Ascending aorta (tissue), 2 donors: ENCODE data around the gene HIC2. TPM values are rescaled to one million over a fixed set of nuclear protein-coding genes. Genes with fewer than 3 reads are reported as not detected.
"Not testable (repeated sequence)": the region's sequence is repeated elsewhere in the genome, so short reads cannot be mapped to it uniquely, and the experiment has no call there.

Experiments
- DNase-seq, 2 donors: peaks; one replicate each; pipeline ENCODE4 v3.0.0-alpha.2; 2019; ENCODE audit warnings: low spot score in 2 of 2
- H3K27ac ChIP-seq, 2 donors: fragments of 200-600 bp; sonication (generic); one replicate each; pipeline ENCODE4 v1.5.1; 2016 to 2017; ENCODE audit warnings: mild to moderate bottlenecking in 1 of 2
- H3K27me3 ChIP-seq: fragments of 200-600 bp; sonication (generic); one replicate; pipeline ENCODE4 v1.5.1; 2017
- H3K36me3 ChIP-seq, 2 donors: fragments of 200-600 bp; sonication (generic); one replicate each; pipeline ENCODE4 v1.5.1; 2016
- H3K4me1 ChIP-seq, 2 donors: fragments of 200-600 bp; sonication (generic); one replicate each; pipeline ENCODE4 v1.5.1; 2016 to 2017; ENCODE audit warnings: mild to moderate bottlenecking in 1 of 2
- H3K4me3 ChIP-seq, 2 donors: fragments of 200-600 bp; sonication (generic); one replicate each; pipeline ENCODE4 v1.5.1; 2016 to 2017; ENCODE audit warnings: mild to moderate bottlenecking in 1 of 2
- H3K9me3 ChIP-seq, 2 donors: fragments of 200-600 bp; sonication (generic); one replicate each; pipeline ENCODE4 v1.5.1; 2016
- intact Hi-C: fragments of 100-400 bp; cut with DNase I; formaldehyde crosslinking; loops from one replicate; pipeline ENCODE4 v1.15.1; 2023
- total RNA-seq: library from RNA; depleted of rRNA; stranded (reverse); fragments of >200 nt; gene quantifications from one replicate; pipeline ENCODE4 v1.1.0, GENCODE V29; 2016

The HIC2 gene
- total RNA-seq, 1 donor from 2014 or later, result 8.2 TPM

DNA sequence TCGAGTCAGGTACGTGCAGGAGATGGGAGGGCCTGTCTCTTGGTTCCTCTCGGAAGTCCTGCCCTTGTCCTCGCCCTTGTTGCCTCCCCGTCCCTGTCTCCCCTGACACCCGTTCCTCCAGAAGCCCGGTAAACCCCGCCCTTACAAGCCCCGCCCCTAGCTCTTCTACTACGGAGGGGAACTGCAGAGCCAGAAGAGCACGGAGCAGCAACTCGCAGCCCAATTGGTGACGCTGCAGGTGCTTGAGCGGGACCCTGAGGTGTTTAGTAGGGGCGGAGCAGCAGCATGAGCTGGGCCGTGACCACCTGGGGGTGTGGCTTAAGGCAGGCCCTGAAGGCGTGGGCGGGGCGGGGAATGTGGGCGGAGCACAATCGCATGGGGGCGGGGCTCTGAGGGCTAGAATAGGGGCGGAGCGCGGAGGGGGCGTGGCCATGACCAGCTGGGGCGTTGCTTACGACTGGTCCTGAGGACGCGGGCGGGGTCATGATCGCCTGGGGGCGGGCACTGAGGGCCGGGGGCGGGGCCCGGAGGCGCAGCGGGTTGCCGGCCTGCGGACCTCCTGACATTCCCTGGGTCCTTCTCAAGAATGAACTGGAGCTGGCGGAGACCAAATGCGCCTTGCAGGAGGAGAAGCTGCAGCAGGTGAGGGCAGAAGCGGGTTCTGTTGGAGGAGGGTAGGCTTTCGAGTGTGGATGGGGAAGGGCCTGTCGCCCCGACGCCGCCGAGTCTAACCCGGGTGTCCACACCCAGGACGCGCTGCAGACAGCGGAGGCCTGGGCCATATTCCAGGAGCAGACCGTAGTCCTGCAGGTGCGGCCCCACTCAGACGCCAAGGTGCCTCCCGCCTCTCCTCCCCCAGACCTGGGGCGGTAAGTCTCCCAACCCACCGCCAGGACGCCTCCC, 51.3 kb downstream of the HIC2 start:
- H3K27ac ChIP-seq, intact Hi-C loops, H3K36me3 ChIP-seq, H3K27me3 ChIP-seq, H3K4me1 ChIP-seq, H3K9me3 ChIP-seq: not testable (repeated sequence)
- peak overlapping the region; percentile 50 to 63 for H3K4me3 ChIP-seq
- DNase-seq, result peak; percentile 69 to 93

DNA sequence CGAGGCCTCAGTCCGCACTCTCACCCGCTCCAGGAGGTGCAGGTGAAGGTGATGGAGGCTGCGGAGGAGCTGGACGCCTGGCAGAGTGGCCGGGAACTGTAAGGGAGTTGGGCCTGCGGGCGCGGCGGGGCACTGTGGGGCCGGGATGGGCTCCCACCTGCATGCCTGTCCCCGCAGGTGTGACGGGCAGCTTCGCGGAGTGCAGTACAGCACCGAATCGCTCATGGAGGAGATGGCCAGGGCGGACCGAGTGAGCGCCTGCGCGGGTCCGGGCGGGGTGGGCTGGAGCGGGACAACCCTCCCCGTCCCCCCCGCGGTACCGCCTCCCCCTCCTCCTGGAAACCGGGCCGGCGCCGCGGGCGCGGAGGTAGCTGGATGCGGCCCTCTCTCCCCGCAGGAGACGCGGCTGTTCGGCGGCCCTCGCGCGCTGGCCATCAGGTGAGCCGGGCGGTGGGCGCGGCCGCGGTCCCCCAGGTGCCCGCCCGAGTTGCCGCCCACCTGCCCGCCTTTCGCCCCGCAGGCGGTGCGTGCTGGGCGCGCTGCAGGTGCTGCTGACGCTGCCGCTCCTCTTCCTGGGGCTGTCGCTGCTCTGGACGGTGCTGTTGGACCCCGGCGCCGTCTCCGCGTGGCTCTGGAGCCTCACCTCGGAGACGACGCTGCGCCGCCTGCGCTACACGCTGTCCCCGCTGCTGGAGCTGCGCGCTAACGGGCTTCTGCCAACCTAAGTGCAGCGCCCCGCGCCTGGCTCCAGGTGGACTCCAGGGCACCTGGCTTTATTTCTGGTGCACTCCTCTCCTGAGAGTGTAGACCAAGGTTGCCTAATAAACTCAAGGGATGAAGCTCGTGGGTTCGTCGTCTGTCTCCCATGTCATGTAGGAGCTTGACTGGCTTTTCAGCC, 52.2 kb downstream of the HIC2 start:
- H3K36me3 ChIP-seq, H3K4me1 ChIP-seq, DNase-seq, H3K9me3 ChIP-seq, H3K27me3 ChIP-seq, intact Hi-C loops, H3K4me3 ChIP-seq, H3K27ac ChIP-seq: not testable (repeated sequence)

DNA sequence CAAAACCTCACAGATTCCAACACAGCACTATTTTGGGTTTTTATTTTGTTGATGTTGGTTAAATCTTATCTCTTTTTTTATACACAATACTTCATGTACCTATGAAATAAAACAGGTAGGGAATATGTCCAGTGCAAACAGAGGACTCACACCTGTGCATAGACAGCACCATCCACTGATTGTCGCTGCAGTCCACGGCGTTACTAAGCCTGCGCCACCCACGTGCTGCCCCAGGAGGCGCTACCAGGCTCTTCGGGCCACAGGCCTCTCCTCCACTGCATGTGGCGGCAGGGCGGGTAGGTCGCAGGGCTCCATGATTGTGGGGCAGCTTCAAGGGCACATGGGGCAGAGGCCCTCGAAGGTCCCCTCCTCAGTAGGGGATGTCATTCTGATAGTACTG, 55.8 kb downstream of the HIC2 start:
- H3K4me1 ChIP-seq, H3K27me3 ChIP-seq, H3K9me3 ChIP-seq, H3K4me3 ChIP-seq, DNase-seq, H3K27ac ChIP-seq, intact Hi-C loops, H3K36me3 ChIP-seq: not testable (repeated sequence)

DNA sequence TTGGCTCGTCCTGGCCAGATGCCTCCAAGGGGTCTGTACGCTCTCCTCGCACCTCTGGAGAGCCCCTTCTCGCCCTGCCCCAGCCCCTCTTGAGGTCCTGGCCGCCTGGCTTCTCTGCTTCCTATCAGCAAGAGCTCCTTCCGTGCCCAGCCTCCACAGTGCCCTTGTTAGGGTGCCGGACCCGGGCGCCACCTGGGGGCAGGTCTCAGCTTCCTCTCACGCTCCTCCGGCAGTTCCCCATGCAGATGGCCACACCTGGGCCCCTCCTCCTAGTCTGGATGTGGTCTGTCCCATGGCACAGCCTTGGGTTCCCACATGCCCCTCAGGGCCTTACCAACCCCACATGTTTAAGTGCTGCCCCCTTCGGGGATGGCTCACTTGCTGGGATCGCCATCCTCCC, 56.5 kb downstream of the HIC2 start:
- H3K27me3 ChIP-seq, DNase-seq, H3K9me3 ChIP-seq, intact Hi-C loops, H3K4me3 ChIP-seq, H3K36me3 ChIP-seq, H3K4me1 ChIP-seq, H3K27ac ChIP-seq: not testable (repeated sequence)

DNA sequence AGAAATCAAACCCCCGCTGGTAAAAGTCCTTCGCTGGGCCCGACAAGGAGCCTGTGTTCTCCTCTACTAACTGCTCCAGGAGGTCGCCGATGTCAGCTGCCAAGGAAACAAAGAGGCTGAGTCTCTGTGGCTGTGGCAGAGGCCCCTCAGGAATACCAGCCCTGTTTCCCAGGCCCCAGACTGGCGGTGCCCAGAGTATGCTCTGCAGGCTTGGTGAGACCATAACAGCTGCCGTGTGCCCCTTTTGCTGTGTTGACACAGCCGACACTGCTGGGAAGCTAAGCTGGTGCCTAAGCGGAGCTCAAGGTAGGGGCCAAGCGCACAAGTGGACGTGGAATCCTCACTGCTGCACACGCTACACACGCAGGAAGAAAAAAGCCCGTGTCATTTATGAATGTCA, 66.9 kb downstream of the HIC2 start:
- H3K27me3 ChIP-seq, H3K4me3 ChIP-seq, intact Hi-C loops, H3K27ac ChIP-seq, H3K9me3 ChIP-seq, DNase-seq, H3K36me3 ChIP-seq, H3K4me1 ChIP-seq: not testable (repeated sequence)

DNA sequence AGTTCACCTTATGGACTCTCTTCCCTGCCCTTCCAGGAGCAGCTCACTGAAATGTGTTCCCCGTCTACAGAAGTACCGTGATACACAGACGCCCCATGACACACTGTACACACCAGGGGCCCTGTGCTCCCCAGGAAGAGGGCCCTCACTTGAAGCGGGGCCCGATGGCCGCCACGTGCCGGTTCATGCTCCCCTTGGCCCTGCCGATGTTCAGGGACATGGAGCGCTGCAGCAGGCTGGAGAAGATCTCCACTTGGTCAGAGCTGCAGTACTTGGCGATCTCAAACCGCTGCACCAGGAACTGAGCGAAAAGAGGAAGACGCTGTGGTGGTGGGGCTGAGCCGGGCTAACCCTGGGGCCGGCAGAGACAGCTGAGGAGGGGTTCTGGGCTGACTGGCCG, 70.6 kb downstream of the HIC2 start:
- intact Hi-C loops, H3K4me1 ChIP-seq, H3K4me3 ChIP-seq, H3K36me3 ChIP-seq, H3K27me3 ChIP-seq, H3K27ac ChIP-seq, DNase-seq, H3K9me3 ChIP-seq: not testable (repeated sequence)

DNA sequence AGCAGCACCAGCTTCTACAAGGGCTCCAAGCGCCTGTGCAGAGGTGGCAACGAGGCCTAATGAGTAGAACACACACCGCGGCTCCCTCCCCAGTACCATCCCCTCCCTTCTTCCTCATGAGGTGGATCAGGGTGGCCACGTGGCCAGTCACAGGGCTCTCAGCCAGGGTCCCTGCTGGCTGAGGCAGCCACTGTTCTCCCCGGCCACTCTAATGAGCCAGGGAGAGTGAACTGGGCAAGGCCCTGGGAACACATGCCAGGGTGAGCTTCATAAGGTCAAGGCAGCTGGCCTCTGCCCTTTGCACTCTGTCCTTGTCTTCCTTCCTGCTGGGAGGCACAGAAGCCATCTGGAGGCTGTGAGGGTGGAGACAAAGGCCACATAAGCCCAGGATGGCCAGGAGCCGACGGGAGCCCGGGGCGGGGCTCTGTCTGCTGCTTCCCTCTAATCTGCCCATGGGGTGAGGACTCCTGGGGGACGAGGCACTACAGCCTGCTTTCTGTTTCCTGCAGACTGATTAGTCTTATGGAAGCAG, 72.0 kb downstream of the HIC2 start:
- DNase-seq, intact Hi-C loops, H3K27me3 ChIP-seq, H3K9me3 ChIP-seq, H3K4me1 ChIP-seq, H3K27ac ChIP-seq, H3K4me3 ChIP-seq, H3K36me3 ChIP-seq: not testable (repeated sequence)

DNA sequence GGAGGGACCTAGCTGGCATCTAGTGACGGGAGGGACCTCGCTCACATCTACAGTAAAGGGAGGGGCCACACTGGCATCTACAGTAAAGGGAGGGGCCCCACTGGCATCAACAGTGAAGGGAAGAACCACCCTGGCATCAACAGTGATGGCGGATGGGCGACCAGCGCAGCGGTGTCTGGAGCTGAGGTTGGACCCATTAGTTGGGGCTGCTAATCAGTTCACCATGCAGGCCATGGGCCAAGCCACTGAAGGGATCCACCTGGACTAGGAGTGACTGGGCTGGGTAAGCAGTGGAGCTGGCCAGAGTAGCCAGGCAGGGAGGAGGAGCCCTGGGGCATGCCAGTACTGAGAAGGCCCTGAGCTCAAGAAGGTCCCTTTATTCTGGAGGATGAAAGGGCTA, 73.4 kb downstream of the HIC2 start:
- H3K4me3 ChIP-seq, DNase-seq, H3K36me3 ChIP-seq, H3K4me1 ChIP-seq, intact Hi-C loops, H3K27ac ChIP-seq, H3K27me3 ChIP-seq, H3K9me3 ChIP-seq: not testable (repeated sequence)

DNA sequence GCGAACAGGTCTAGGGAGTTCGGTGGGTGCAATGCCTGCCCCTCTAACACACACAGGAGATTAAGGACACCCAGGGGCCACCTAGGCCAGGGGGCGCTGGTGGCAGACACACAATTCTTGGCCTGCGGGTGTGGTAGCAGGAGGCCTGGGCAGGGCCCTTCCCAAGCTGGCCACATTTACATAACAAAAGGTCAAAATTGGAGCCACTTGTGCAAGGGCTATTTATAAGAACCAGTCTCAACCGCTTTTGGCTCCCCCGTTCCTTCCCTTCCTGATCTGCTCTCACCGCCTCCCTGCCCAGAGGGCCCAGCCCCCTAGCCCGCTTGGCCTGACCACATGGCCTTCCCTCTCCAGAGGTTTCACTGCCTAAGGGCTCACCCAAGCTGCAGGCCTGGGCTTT, 75.1 kb downstream of the HIC2 start:
- intact Hi-C loops, result not testable (repeated sequence)

DNA sequence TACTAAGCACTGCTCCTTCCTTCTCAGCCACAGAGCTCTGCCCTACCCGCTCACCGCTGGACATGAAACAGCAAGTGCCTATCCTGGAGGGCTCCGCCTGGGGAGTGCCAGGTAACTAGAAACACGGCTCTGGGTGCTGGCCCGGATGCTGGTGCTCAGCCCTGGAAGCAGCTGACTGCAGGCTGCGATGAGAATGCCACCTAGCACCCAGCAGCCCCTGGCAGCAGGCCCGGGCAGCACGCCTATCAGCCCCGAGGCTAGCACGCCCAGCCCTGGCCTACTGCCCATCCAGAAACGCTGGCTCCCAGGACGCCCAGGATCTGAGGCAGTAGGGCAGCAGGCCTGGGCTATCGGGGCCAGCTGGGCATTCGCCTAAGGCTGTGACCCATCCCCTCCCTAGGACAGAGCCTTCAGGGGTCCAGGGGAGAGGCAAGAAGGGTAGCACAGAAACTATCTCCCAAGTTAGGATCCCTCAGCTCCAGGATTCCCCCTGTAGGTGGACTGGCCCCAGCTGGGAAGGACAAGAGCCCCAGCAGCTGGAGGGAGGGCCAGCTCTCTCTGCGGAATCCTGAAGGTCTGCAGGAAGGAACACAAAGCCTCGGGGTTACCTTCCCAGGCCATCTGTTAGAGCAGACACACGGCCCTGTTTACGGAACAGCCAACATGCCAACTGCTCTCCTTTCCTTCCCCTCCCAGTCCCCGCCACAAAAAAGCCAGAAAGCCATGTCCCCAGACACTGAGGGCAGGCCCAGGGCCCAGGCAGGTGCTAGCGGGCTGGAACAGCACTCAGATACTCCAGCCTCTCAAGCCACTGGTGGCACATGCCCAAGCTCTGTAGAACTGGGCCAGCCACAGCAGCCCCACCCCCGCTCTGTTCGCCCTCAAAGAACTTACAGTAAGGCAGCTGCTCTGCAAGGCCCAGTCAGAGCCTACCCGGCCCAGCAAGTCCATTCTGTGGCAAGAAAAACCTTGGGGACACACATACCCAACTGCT, 76.9 kb downstream of the HIC2 start:
- H3K36me3 ChIP-seq, H3K4me1 ChIP-seq, DNase-seq, intact Hi-C loops, H3K9me3 ChIP-seq, H3K27ac ChIP-seq, H3K27me3 ChIP-seq, H3K4me3 ChIP-seq: not testable (repeated sequence)

More for the DNA sequence above, 75.1 kb downstream of the HIC2 start:
- H3K27me3 ChIP-seq, H3K4me1 ChIP-seq, H3K4me3 ChIP-seq, H3K27ac ChIP-seq, H3K9me3 ChIP-seq, DNase-seq, H3K36me3 ChIP-seq: not testable (repeated sequence)

DNA sequence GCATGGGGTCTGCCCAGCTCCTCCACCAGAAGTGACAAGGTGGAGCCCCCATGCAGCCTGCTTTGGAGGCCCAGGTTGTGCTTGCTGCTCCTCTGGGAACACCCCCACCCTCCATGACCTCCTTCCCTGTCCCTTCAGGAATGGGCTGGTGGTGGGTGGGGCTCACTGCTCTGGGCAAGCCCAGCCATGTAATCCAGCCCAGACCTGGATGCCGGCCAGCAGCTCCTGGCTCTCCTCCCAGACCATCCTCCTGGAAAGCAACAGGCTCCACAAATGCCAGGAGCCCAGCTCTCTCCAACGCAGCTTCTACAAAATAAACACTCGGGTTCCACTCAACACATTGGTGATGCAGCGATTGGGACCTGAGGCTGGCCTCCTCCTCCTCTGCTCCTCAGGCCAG, 80.8 kb downstream of the HIC2 start:
- intact Hi-C loops, H3K27ac ChIP-seq, H3K27me3 ChIP-seq, H3K4me1 ChIP-seq, H3K36me3 ChIP-seq, DNase-seq, H3K9me3 ChIP-seq, H3K4me3 ChIP-seq: not testable (repeated sequence)

DNA sequence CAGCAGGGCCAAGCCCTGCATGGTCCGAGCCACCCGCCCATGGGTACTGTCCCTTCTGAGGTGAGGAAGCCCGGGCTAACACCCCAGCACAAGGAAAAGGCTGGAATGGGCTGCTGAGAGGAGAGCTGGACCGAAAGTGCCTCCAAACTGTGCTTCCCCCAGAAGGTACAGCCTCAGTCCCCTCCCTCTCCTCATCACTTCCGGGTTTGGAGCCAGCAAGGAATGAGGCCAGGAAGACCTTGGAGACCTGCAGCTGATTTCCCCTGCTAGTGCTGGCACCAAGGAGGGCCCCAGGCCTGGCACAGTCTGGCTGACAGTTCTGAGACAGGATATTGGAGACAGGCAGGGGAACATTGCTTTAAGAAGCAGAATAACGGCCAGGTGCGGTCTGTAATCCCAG, 81.3 kb downstream of the HIC2 start:
- DNase-seq, H3K9me3 ChIP-seq, H3K36me3 ChIP-seq, H3K27ac ChIP-seq, H3K4me1 ChIP-seq, H3K4me3 ChIP-seq, H3K27me3 ChIP-seq, intact Hi-C loops: not testable (repeated sequence)
